Bronchial epithelial cell (primary cell): ENCODE results near the gene CRYGN. TPM values are rescaled to one million over a fixed set of nuclear protein-coding genes. Genes with fewer than 3 reads are reported as not detected.

Experiments used
- DNase-seq: peaks from one replicate; pipeline ENCODE4 v3.0.0-alpha.2; 2010; ENCODE audit warnings: low read depth
- FAIRE-seq: peaks from 2 replicates; lab custom pipeline; 2011; peaks lifted over from hg19 to GRCh38; lab: Jason Lieb, UNC
- H3K27me3 ChIP-seq: 2 replicates; pipeline ENCODE4 v1.5.1; 2011; ENCODE audit warnings: low read length; ENCODE audit not compliant: control insufficient read depth, insufficient read depth
- H3K36me3 ChIP-seq: 2 replicates; pipeline ENCODE4 v1.5.1; 2011; ENCODE audit warnings: low read length; ENCODE audit not compliant: control insufficient read depth, insufficient read depth
- H3K4me3 ChIP-seq: 2 replicates; pipeline ENCODE4 v1.5.1; 2011; ENCODE audit warnings: mild to moderate bottlenecking, low read depth, low read length, control low read depth
- total RNA-seq: library from RNA; depleted of rRNA; stranded (reverse); fragments of >200 nt; gene quantifications from 2 replicates; pipeline ENCODE4 v1.2.1, GENCODE V29; 2014
- TF ChIP-seq, protein P1 (sequence below): IDR thresholded peaks from 2 replicates; pipeline ENCODE4 v1.5.1; 2011; ENCODE audit warnings: mild to moderate bottlenecking, moderate library complexity, low read length, control low read depth, inconsistent platforms; ENCODE audit not compliant: insufficient read depth, severe bottlenecking

Gene CRYGN
- total RNA-seq, 1 donor from 2014 or later, result not detected

DNA sequence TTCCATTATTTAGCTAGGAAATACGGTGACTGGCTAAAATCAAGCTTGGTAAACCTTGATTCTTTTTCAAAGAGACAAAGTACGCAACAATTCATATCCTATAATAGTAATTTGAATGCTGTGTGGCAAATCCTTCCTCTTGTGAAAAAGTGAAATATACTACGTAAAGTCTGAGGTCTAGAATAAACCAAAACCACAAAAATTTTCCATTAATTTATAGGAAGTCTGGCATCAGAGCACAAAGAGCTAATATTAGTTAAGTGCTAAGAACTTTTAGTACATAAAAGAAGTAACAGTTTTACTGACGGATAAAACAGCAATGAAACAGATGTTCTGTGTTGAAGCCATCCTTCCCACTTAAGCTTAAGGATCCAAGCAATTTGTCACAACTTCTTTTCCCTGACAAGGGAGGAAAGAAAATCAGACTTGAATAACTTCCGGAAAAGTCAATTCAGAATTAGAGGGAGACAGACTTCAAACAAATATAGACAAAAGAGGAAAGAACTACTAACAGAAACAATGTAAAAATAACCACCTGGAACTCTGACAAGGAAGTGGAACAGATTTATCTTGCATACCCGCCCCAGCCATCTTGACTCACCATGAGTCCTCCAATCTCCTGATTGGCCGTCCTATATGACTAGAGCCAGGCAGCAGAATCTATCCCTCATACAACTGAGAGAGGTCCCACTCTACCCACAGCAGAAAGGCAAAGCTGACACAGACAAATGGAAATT, 45.2 kb upstream of the CRYGN start:
- peak; percentile 81 for DNase-seq
- FAIRE-seq, result no peak
- TF ChIP-seq, protein P1, sequence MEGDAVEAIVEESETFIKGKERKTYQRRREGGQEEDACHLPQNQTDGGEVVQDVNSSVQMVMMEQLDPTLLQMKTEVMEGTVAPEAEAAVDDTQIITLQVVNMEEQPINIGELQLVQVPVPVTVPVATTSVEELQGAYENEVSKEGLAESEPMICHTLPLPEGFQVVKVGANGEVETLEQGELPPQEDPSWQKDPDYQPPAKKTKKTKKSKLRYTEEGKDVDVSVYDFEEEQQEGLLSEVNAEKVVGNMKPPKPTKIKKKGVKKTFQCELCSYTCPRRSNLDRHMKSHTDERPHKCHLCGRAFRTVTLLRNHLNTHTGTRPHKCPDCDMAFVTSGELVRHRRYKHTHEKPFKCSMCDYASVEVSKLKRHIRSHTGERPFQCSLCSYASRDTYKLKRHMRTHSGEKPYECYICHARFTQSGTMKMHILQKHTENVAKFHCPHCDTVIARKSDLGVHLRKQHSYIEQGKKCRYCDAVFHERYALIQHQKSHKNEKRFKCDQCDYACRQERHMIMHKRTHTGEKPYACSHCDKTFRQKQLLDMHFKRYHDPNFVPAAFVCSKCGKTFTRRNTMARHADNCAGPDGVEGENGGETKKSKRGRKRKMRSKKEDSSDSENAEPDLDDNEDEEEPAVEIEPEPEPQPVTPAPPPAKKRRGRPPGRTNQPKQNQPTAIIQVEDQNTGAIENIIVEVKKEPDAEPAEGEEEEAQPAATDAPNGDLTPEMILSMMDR, result no peak
- no peaks in the 10 kb centered on the region for H3K27me3 ChIP-seq
- H3K36me3 ChIP-seq, result peaks cover 14% of the 10 kb centered on the region
- H3K4me3 ChIP-seq, result no peak overlapping the region

DNA sequence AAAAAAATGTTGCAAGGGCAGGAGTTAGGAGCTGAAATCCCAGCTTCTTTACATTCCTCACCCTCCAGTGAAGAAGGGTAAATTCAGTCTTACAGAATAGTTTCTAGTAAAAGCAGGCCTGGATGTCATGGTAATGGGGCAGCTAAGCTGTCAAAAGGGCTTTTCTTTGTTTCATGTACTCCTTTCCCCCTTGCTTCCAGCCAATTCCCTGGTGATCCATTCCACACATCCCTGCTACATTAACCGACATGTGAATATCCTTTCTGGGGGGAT, 43.7 kb upstream of the CRYGN start:
- FAIRE-seq (no peak), DNase-seq (no peak)
- Histone ChIP-seq H3K4me3 (no peak overlapping the region), H3K27me3 (no peaks in the 10 kb centered on the region), H3K36me3 (peaks cover 7% of the 10 kb centered on the region)
- TF ChIP-seq, protein P1, result no peak

DNA sequence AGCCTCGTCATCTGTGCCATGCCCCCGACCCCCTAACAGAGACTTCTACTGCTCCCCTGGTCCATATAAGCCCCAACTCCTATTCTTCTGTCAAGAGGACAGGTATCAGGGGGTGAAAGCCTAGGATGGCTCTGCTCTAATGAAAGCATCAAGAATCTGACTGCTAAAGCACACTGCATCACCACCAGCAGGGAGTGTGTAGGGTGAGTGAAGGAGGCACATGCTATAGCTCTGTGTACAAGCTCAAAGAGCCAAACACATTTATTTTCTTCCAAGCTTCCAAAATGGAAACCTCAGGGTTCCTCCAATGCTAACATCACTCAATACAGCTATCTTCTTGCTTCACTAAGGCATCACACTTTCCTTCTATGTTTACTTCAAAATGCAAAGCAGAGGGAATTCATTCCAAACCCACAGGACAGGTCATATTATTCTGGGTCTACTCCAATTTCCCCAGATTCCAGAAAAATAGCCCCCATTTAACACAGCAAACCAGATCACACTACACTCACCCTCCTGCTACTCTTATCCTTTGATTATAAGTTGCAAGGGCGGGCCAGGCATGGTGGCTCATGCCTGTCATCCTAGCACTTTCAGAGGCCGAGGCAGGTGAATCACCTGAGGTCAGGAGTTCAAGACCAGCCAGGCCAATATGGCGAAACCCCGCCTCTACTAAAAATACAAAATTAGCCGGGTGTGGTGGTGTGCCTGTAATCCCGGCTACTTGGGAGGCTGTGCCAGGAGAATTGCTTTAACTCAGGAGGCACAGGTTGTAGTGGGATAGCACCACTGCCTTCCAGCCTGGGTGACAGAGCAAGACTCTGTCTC, 43.2 kb upstream of the CRYGN start:
- Histone ChIP-seq H3K4me3 (no peak overlapping the region), H3K36me3 (peaks cover 6% of the 10 kb centered on the region), H3K27me3 (no peaks in the 10 kb centered on the region)
- FAIRE-seq (no peak), DNase-seq (no peak)
- TF ChIP-seq, protein P1, result no peak

DNA sequence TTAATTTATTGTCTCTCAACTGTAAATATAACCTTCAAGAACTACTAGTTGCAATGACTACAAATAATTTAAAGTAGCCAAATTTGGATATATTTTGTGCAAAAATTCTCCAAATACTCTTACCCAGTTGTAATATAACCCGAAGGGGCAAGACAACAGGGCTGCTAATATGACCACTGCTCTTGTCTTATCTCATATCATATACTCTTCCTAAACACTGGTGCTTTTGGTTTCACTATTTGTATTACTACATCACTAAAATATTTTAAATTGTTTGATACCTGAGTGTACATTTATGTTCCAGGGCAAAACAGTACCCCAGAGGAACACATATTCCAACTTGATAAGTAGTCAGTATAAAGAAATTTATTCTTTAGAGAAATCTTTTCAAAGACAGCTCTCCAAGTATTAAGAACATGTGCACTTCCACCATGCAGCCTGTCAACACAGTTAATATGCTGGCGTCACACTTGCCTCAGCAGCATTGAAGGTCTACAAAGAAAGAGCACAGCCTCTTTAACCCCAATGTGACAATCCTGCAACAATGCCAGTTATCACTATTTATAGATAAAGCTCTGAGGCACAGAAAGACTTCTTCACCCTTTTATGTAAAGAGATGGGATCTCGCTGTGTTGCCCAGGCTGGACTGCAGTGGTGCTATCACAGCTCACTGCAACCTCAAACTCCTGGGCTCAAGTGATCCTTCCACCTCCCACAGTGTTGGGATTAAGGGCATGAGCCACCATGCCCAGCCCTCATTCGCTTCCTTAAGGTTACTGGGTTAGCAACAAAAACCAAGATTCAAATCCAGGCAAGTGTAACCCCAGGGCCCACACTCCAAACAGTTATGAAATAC, 41.9 kb upstream of the CRYGN start:
- FAIRE-seq (no peak), DNase-seq (no peak)
- H3K36me3 ChIP-seq, result peaks cover 5% of the 10 kb centered on the region
- TF ChIP-seq, protein P1, result no peak
- H3K27me3 ChIP-seq, result no peaks in the 10 kb centered on the region
- H3K4me3 ChIP-seq, result no peak overlapping the region

DNA sequence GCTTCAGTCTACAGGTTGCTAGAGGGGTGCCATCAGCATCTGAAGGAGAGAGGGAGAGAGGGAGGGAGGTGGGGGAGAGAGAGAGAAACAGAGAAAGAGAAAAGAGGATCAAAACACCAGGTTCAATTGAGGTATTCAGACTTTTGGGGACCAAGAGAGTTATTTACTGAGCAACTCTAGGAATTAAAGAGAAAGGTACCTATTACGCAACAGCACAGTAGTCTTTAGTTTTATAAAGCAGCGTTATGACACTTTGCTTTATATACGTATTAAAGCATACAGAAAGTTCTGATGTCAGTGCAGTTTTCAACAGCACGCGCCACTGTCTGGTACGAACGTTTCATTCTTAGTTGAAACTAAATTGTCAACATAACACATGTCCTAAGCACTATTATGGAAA, 37.9 kb upstream of the CRYGN start:
- Histone ChIP-seq H3K36me3 (peaks cover 9% of the 10 kb centered on the region), H3K27me3 (no peaks in the 10 kb centered on the region), H3K4me3 (no peak overlapping the region)
- TF ChIP-seq, protein P1, result no peak
- FAIRE-seq (no peak), DNase-seq (no peak)
